H1 (cell line): ENCODE measurements around the gene ERV3-1. TPM values are rescaled to one million over a fixed set of nuclear protein-coding genes. Genes with fewer than 3 reads are reported as not detected.

Experiments used
- CTCF ChIA-PET: fragments of 300-600 bp; sonication (Branson Sonifier 250); formaldehyde crosslinking; loops from one replicate; lab custom pipeline; 2021; ENCODE audit not compliant: partially characterized antibody; lab: Charles Lee
- POLR2A ChIA-PET: fragments of 300-600 bp; sonication (Branson Sonifier 250); formaldehyde crosslinking; loops from one replicate; lab custom pipeline; 2021; ENCODE audit warnings: inconsistent platforms; ENCODE audit not compliant: partially characterized antibody; lab: Charles Lee
- DNase-seq, 2 experiments: peaks; one replicate each; pipeline versions ENCODE4 v3.0.0 to v3.0.0-alpha.2; 2010 to 2022; ENCODE audit warnings: low spot score in 2 of 2, low read depth in 1 of 2, mixed read lengths in 1 of 2
- FAIRE-seq: peaks from 2 replicates; lab custom pipeline; 2011; peaks lifted over from hg19 to GRCh38; lab: Jason Lieb, UNC
- H2AFZ ChIP-seq: 2 replicates; pipeline ENCODE4 v1.8.1; 2012; ENCODE audit warnings: low read length, inconsistent platforms
- H2AK5ac ChIP-seq: 2 replicates; pipeline ENCODE4 v1.6.1; 2013; ENCODE audit warnings: low read depth, low read length
- H2BK120ac ChIP-seq: replicated peaks from 2 replicates; pipeline ENCODE3; 2013; ENCODE audit warnings: low read depth, low read length, inconsistent platforms
- H2BK12ac ChIP-seq: 2 replicates; pipeline ENCODE4 v1.6.1; 2013; ENCODE audit warnings: low read depth, low read length
- H2BK15ac ChIP-seq: 2 replicates; pipeline ENCODE4 v1.6.1; 2013; ENCODE audit warnings: low read length
- H2BK20ac ChIP-seq: 2 replicates; pipeline ENCODE4 v1.6.1; 2013; ENCODE audit warnings: low read length
- H2BK5ac ChIP-seq: 2 replicates; pipeline ENCODE4 v1.6.1; 2013; ENCODE audit warnings: low read depth, low read length
- H3K14ac ChIP-seq: 2 replicates; pipeline ENCODE4 v1.6.1; 2013; ENCODE audit warnings: inconsistent platforms; ENCODE audit not compliant: insufficient read length
- H3K18ac ChIP-seq: 2 replicates; pipeline ENCODE4 v1.6.1; 2013; ENCODE audit warnings: low read length; ENCODE audit errors: extremely low read depth
- H3K23ac ChIP-seq: 2 replicates; pipeline ENCODE4 v1.6.1; 2013; ENCODE audit warnings: inconsistent platforms; ENCODE audit not compliant: insufficient read length
- H3K23me2 ChIP-seq: 2 replicates; pipeline ENCODE4 v1.6.1; 2013; ENCODE audit warnings: low read depth, low read length
- H3K27ac ChIP-seq: 2 replicates; pipeline ENCODE4 v1.6.1; 2011; ENCODE audit warnings: low read depth, low read length, inconsistent platforms
- H3K27me3 ChIP-seq, 4 experiments: replicated peaks in 1 of 4; 1 replicate in 1 of 4; 2 replicates in 3 of 4; pipeline versions ENCODE4 v1.6.1 to v1.8.1; 2011 to 2013; ENCODE audit warnings: low read length in 3 of 4, mild to moderate bottlenecking in 3 of 4, inconsistent platforms in 2 of 4, mixed read lengths in 2 of 4, moderate library complexity in 1 of 4; ENCODE audit not compliant: control insufficient read depth in 3 of 4, insufficient read depth in 3 of 4; ENCODE audit errors: extremely low read depth in 1 of 4
- H3K36me3 ChIP-seq, 4 experiments: 2 replicates each; pipeline versions ENCODE4 v1.6.1 to v1.8.1; 2011 to 2013; ENCODE audit warnings: mild to moderate bottlenecking in 4 of 4, low read length in 3 of 4, moderate library complexity in 2 of 4, control low read depth in 1 of 4, inconsistent platforms in 1 of 4; ENCODE audit not compliant: insufficient read depth in 4 of 4, control insufficient read depth in 2 of 4
- H3K4ac ChIP-seq: replicated peaks from 2 replicates; pipeline ENCODE3; 2013; ENCODE audit warnings: low read length, low read depth, mixed read lengths, inconsistent platforms; ENCODE audit not compliant: insufficient read length
- H3K4me1 ChIP-seq, 4 experiments: replicated peaks in 1 of 4; 1 replicate in 1 of 4; 2 replicates in 3 of 4; pipeline versions ENCODE4 v1.6.1 to v1.8.1; 2011 to 2013; ENCODE audit warnings: low read length in 3 of 4, inconsistent platforms in 2 of 4, mixed read lengths in 1 of 4; ENCODE audit not compliant: insufficient read depth in 4 of 4, control insufficient read depth in 3 of 4
- H3K4me2 ChIP-seq, 2 experiments: 2 replicates each; pipeline versions ENCODE4 v1.6.1 to v1.8.1; 2011 to 2013; ENCODE audit warnings: low read depth in 2 of 2, low read length in 2 of 2, control low read depth in 1 of 2, inconsistent platforms in 1 of 2, mild to moderate bottlenecking in 1 of 2; ENCODE audit not compliant: insufficient read depth in 1 of 2
- H3K4me3 ChIP-seq, 4 experiments: fragments of 200-600, 300-600 bp in 1 of 4; sonication (generic), shearing (Covaris generic), sonication (Bioruptor Twin) in 1 of 4; 2 replicates each; pipeline versions ENCODE4 v1.5.1 to v1.8.1; 2011 to 2016; ENCODE audit warnings: low read length in 4 of 4, low read depth in 3 of 4, control low read depth in 2 of 4, inconsistent platforms in 2 of 4, mild to moderate bottlenecking in 2 of 4, mixed read lengths in 1 of 4, moderate library complexity in 1 of 4; ENCODE audit not compliant: insufficient read depth in 2 of 4; ENCODE audit errors: extremely low read depth in 1 of 4
- H3K56ac ChIP-seq: replicated peaks from 2 replicates; pipeline ENCODE3; 2013; ENCODE audit warnings: low read depth, mild to moderate bottlenecking, mixed read lengths, low read length, inconsistent platforms; ENCODE audit not compliant: insufficient read length
- H3K79me1 ChIP-seq: 2 replicates; pipeline ENCODE4 v1.6.1; 2013; ENCODE audit warnings: low read depth, low read length, control low read depth
- H3K79me2 ChIP-seq, 2 experiments: 2 replicates each; pipeline versions ENCODE4 v1.6.1 to v1.8.1; 2012 to 2013; ENCODE audit warnings: low read length in 2 of 2, mild to moderate bottlenecking in 2 of 2, inconsistent platforms in 1 of 2; ENCODE audit not compliant: insufficient read depth in 2 of 2, control insufficient read depth in 1 of 2
- H3K9ac ChIP-seq, 4 experiments: replicated peaks in 1 of 4; 1 replicate in 1 of 4; 2 replicates in 3 of 4; pipeline versions ENCODE4 v1.6.1 to v1.8.1; 2011 to 2013; ENCODE audit warnings: low read depth in 3 of 4, low read length in 3 of 4, control low read depth in 2 of 4, mild to moderate bottlenecking in 2 of 4, moderate library complexity in 2 of 4, inconsistent platforms in 1 of 4; ENCODE audit errors: extremely low read depth in 1 of 4
- H3K9me3 ChIP-seq, 2 experiments: 2 replicates each; pipeline versions ENCODE4 v1.6.1 to v1.8.1; 2012 to 2013; ENCODE audit warnings: mild to moderate bottlenecking in 2 of 2, moderate library complexity in 2 of 2, control low read depth in 1 of 2, inconsistent platforms in 1 of 2, low read depth in 1 of 2, low read length in 1 of 2, mixed read lengths in 1 of 2; ENCODE audit not compliant: insufficient read depth in 2 of 2
- H4K20me1 ChIP-seq, 2 experiments: replicated peaks in 1 of 2; 2 replicates each; pipeline versions ENCODE3 to v1.8.1; 2011 to 2013; ENCODE audit warnings: inconsistent platforms in 2 of 2, low read length in 2 of 2, mild to moderate bottlenecking in 1 of 2; ENCODE audit not compliant: insufficient read depth in 2 of 2, control insufficient read depth in 1 of 2
- H4K5ac ChIP-seq: 2 replicates; pipeline ENCODE4 v1.6.1; 2013; ENCODE audit warnings: low read length, low read depth, mixed read lengths, inconsistent platforms; ENCODE audit not compliant: insufficient read length
- H4K8ac ChIP-seq: 2 replicates; pipeline ENCODE4 v1.8.0; 2013; ENCODE audit warnings: mild to moderate bottlenecking, moderate library complexity, low read length, inconsistent platforms; ENCODE audit not compliant: insufficient read depth; ENCODE audit errors: extremely low read depth
- H4K91ac ChIP-seq: replicated peaks from 2 replicates; pipeline ENCODE3; 2013; ENCODE audit warnings: low read length, mixed read lengths, inconsistent platforms; ENCODE audit not compliant: insufficient read length
- ASH2L ChIP-seq: fragments of 200-600, 300-600 bp; sonication (generic); IDR thresholded peaks from one replicate; pipeline ENCODE4 v1.7.1; 2017; ENCODE audit warnings: low read length
- CREB1 ChIP-seq: IDR thresholded peaks from 2 replicates; pipeline ENCODE4 v1.6.1; 2012; ENCODE audit warnings: inconsistent platforms
- GTF2F1 ChIP-seq: IDR thresholded peaks from 2 replicates; pipeline ENCODE4 v1.6.1; 2012; ENCODE audit warnings: low read depth, low read length, improper control_type of control experiment, borderline replicate concordance
- KDM4A ChIP-seq: IDR thresholded peaks from one replicate; pipeline ENCODE4 v1.7.1; 2012; ENCODE audit warnings: low read depth, mild to moderate bottlenecking, moderate library complexity, low read length, inconsistent platforms; ENCODE audit not compliant: severe bottlenecking
- PHF8 ChIP-seq: fragments of 200-600 bp; sonication (generic); conservative IDR thresholded peaks from 2 replicates; pipeline ENCODE4 v1.7.1; 2012; ENCODE audit warnings: low read depth, mild to moderate bottlenecking, inconsistent platforms, low read length, moderate library complexity
- POLR2A ChIP-seq, 2 experiments: IDR thresholded peaks; 1 replicate in 1 of 2; 2 replicates in 1 of 2; pipeline ENCODE4 v1.6.1; 2011; ENCODE audit warnings: low read depth in 2 of 2, low read length in 2 of 2, mild to moderate bottlenecking in 2 of 2; ENCODE audit errors: control extremely low read depth in 1 of 2
- RBBP5 ChIP-seq: IDR thresholded peaks from 2 replicates; pipeline ENCODE4 v1.7.1; 2012; ENCODE audit warnings: low read depth, mild to moderate bottlenecking, inconsistent platforms, low read length, moderate library complexity, borderline replicate concordance
- SP2 ChIP-seq: IDR thresholded peaks from 2 replicates; pipeline ENCODE4 v1.6.1; 2012; ENCODE audit warnings: mild to moderate bottlenecking, low read length, inconsistent platforms
- TAF1 ChIP-seq: IDR thresholded peaks from 2 replicates; pipeline ENCODE4 v1.6.1; 2011; ENCODE audit warnings: mild to moderate bottlenecking, low read depth, low read length
- TBP ChIP-seq: IDR thresholded peaks from 2 replicates; pipeline ENCODE4 v1.6.1; 2011; ENCODE audit warnings: low read depth, low read length, improper control_type of control experiment
- YY1 ChIP-seq: IDR thresholded peaks from 2 replicates; pipeline ENCODE4 v1.6.1; 2011; ENCODE audit warnings: low read depth, mild to moderate bottlenecking, low read length
- WGBS, 2 experiments: shearing (Covaris generic) in 1 of 2; methylation state at CpG; one replicate each; pipeline versions ENCODE4 v1.1.6 to v1.1.7; 2013 to 2015; ENCODE audit warnings: low lambda C conversion rate in 2 of 2, mixed read lengths in 2 of 2, inconsistent platforms in 1 of 2, low coverage in 1 of 2, missing lambda C conversion rate in 1 of 2; ENCODE audit not compliant: insufficient replicate concordance in 2 of 2, insufficient coverage in 1 of 2, insufficient read length in 1 of 2; ENCODE audit errors: extremely low coverage in 1 of 2, missing lambda C conversion rate in 1 of 2; 5-methylcytosine and 5-hydroxymethylcytosine counted together
- polyA plus RNA-seq, 7 experiments: library from polyadenylated mRNA; depleted of rRNA in 3 of 7; stranded (reverse) in 5 of 7; unstranded in 2 of 7; fragments of >200 nt in 5 of 7; fragments of 200-250 nt in 2 of 7; gene quantifications; 1 replicate in 5 of 7; 2 replicates in 1 of 7; 4 replicates in 1 of 7; pipeline versions ENCODE4 v1.2.1 to v1.2.3, GENCODE V29; 2011 to 2013; ENCODE audit warnings: missing spikeins in 2 of 7, mixed read lengths in 2 of 7
- total RNA-seq: library from RNA; stranded (reverse); fragmentation: NEBNext Ultra II Directional; extraction: Animal tissue kit (Norgen Biotek cat#: 25700); gene quantifications from 2 replicates; pipeline ENCODE4 v1.2.1, GENCODE V29; 2021

The ERV3-1 gene
- total and polyA plus RNA-seq, 2 of the 8 experiments (the other 6 are each of a cell fraction or from before 2014, with no cell fraction given): 9.5 to 9.7 TPM

DNA sequence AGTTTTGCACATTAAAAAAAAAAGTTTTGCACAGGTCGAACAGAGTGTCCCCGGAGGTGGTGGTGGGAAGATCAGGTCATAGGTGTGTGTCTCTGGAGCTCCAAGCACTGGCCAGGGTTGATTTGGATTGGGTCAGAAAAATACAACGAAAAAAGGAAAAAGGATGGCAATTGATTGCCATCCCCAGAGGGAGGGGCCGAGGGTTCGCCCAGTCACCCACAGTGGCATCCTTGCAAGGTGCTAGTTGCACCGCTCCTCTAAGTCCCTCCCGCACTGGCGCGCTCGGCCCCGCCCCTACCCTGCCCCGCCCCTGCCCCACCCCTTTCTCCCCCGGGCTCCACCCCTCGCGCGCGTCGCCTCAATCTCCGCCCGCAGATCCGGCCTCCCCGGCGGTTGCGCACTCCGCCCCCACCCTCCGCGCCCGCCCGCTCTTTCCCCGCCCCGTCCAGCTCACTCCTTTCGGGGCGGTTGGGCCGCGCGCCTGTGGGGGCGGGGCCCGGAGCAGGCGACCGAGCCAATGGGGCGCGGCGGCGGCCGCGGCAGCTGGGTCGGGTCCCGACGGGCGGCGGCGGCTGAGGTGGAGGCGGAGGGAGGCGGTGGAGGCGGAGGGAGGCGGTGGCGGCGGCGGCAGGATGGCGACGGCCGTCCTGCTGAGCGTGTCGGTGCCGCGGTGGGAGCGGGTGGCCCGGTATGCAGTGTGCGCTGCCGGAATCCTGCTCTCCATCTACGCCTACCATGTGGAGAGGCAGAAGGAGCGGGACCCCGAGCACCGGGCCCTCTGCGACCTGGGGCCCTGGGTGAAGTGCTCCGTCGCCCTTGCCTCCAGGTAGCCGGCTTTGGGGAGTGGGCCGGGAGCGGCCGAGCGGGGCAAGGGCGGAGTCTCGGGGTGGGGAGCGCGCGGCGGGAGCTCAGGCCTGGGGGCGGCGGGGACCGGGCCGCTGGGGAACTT lies 31.5 kb upstream of the ERV3-1 start:
- 18% methylated on average over 12 of the region's 92 CpGs; no CpG with 5 or more reads in 1 of the 2 experiments for WGBS, 2 experiments
- H4K5ac ChIP-seq: peak overlapping the region; percentile 52
- H3K4ac ChIP-seq: no peak overlapping the region
- H3K23ac ChIP-seq: no peak overlapping the region
- H2BK12ac ChIP-seq: no peak overlapping the region
- H3K56ac ChIP-seq: no peak overlapping the region
- H3K9me3 ChIP-seq: peaks cover 0 to 7% of the 10 kb centered on the region in 2 experiments; a peak in 1 of 4 replicates
- no peak overlapping the region for H2AK5ac ChIP-seq
- ChIA-PET CTCF (interaction anchor here (0.8 kb wide), 1 partner anchor 36 kb away, joined by 3 read pairs; no protein-coding TSS in a partner anchor), POLR2A (interaction anchor here (0.6 to 2.2 kb wide), 4 partner anchors 15 to 234 kb away, joined by 3 to 14 read pairs (median 3); partner anchors contain the start of gene ERV3-1)
- H3K27me3 ChIP-seq: no peaks in the 10 kb centered on the region
- peak overlapping the region; percentile 56 for H3K4me2 ChIP-seq
- H3K4me1 ChIP-seq: peaks cover 0 to 5% (median 2%) of the 10 kb centered on the region in 4 experiments; a peak in 2 of 7 replicates
- peak overlapping the region; percentile 71; the same call in 1 of the 2 replicates for H2BK5ac ChIP-seq
- H3K36me3 ChIP-seq: no peaks in the 10 kb centered on the region
- H4K91ac ChIP-seq: no peak overlapping the region
- H3K9ac ChIP-seq: peak overlapping the region; percentile 56 to 81 (median 70); a peak in 5 of 7 replicates
- no peak overlapping the region for H2BK20ac ChIP-seq
- H4K20me1 ChIP-seq: no peaks in the 10 kb centered on the region
- FAIRE-seq (no peak), DNase-seq (peak; percentile 61 to 81)
- H3K27ac ChIP-seq: peak overlapping the region; percentile 77; the same call in 1 of the 2 replicates
- H3K18ac ChIP-seq: no peak overlapping the region; the same call in 1 of the 2 replicates
- H2BK15ac ChIP-seq: no peak overlapping the region
- peaks cover 0 to 16% of the 10 kb centered on the region in 2 experiments; a peak in 2 of 4 replicates for H3K79me2 ChIP-seq
- no peaks in the 10 kb centered on the region for H3K23me2 ChIP-seq
- H3K4me3 ChIP-seq: peak overlapping the region; percentile 48 to 80 (median 55)
- no peak overlapping the region for H2AFZ ChIP-seq
- H2BK120ac ChIP-seq: no peak overlapping the region
- peak overlapping the region; percentile 95; the same call in 1 of the 2 replicates for H4K8ac ChIP-seq
- no peak overlapping the region for H3K14ac ChIP-seq
- H3K79me1 ChIP-seq: no peaks in the 10 kb centered on the region
- TF ChIP-seq ASH2L (peak; percentile 73), POLR2A (IDR thresholded peaks at IDR 0.05; ENCODE audit: control extremely low read depth in 1 of 2, low read depth in 2 of 2, low read length in 2 of 2) (peak in 1 of 2 experiments; percentile 61; a peak in 2 of 3 replicates), KDM4A (peak; percentile 54), CREB1 (no peak), YY1 (peak; percentile 66; the same call in 1 of the 2 replicates), RBBP5 (0 out of 2 replicates have a peak, but pooled peaks have one; percentile 86), TBP (peak; percentile 40; the same call in 1 of the 2 replicates), GTF2F1 (no peak), PHF8 (peak; percentile 85), TAF1 (peak; percentile 57), SP2 (no peak)
